D341Med (cell line): Measurements from ENCODE around the gene CSTF2T.
"Not testable (repeated sequence)": the region's sequence is repeated elsewhere in the genome, so short reads cannot be mapped to it uniquely, and the experiment has no call there.

Experiments
- DNase-seq: peaks from one replicate; pipeline ENCODE4 v3.0.0; 2012; ENCODE audit warnings: low spot score

CSTF2T gene

GRCh38 chr10:51698473-51699063 is 827 bp downstream of the CSTF2T start:
- DNase-seq, result no peak

- DNase-seq, result no peak
Measured at GRCh38 chr10:51696251-51696650, 3.1 kb downstream of the CSTF2T start.

- no peak for DNase-seq
Measured at GRCh38 chr10:51694086-51694768, 5.2 kb downstream of the CSTF2T start.

- DNase-seq, result no peak
Measured at GRCh38 chr10:51691135-51691534, 8.3 kb downstream of the CSTF2T start.

GRCh38 chr10:51689536-51689935 is 9.9 kb downstream of the CSTF2T start:
- DNase-seq, result no peak

- DNase-seq, result not testable (repeated sequence)
Measured at GRCh38 chr10:51688826-51689225, 10.6 kb downstream of the CSTF2T start.

GRCh38 chr10:51687296-51687695 is 12.1 kb downstream of the CSTF2T start:
- no peak for DNase-seq

GRCh38 chr10:51685768-51686167 is 13.6 kb downstream of the CSTF2T start:
- no peak for DNase-seq

- no peak for DNase-seq
Measured at GRCh38 chr10:51683031-51683691, 16.2 kb downstream of the CSTF2T start.

- DNase-seq, result no peak
Measured at GRCh38 chr10:51679841-51680240, 19.6 kb downstream of the CSTF2T start.

- no peak for DNase-seq
Measured at GRCh38 chr10:51675088-51675487, 24.3 kb downstream of the CSTF2T start.

- no peak for DNase-seq
Measured at GRCh38 chr10:51672039-51672535, 27.3 kb downstream of the CSTF2T start.

GRCh38 chr10:51669041-51669440 is 30.4 kb downstream of the CSTF2T start:
- DNase-seq, result no peak

- DNase-seq, result no peak
Measured at GRCh38 chr10:51668336-51668689, 31.1 kb downstream of the CSTF2T start.

GRCh38 chr10:51667678-51668335 is 31.6 kb downstream of the CSTF2T start:
- DNase-seq, result no peak

- no peak for DNase-seq
Measured at GRCh38 chr10:51666456-51666855, 32.9 kb downstream of the CSTF2T start.

- no peak for DNase-seq
Measured at GRCh38 chr10:51663086-51663485, 36.3 kb downstream of the CSTF2T start.

GRCh38 chr10:51659344-51659743 is 40.1 kb downstream of the CSTF2T start:
- no peak for DNase-seq

GRCh38 chr10:51658000-51658399 is 41.4 kb downstream of the CSTF2T start:
- DNase-seq, result no peak

GRCh38 chr10:51656503-51656902 is 42.9 kb downstream of the CSTF2T start:
- no peak for DNase-seq

GRCh38 chr10:51654918-51655317 is 44.5 kb downstream of the CSTF2T start:
- DNase-seq, result no peak

GRCh38 chr10:51653025-51653424 is 46.4 kb downstream of the CSTF2T start:
- DNase-seq, result no peak

GRCh38 chr10:51651063-51651462 is 48.3 kb downstream of the CSTF2T start:
- DNase-seq, result no peak
